Calu3 (cell line): ENCODE data around the gene SUSD5. TPM values are rescaled to one million over a fixed set of nuclear protein-coding genes. Genes with fewer than 3 reads are reported as not detected.

Experiments used
- BruUV-seq: library from RNA; stranded (reverse); fragments of 400-500 nt; replicated peaks from 2 replicates; lab custom pipeline; 2021; lab: Mats Ljungman, UMichigan
- CTCF ChIA-PET: fragments of 300-600 bp; sonication (Branson Sonifier 250); formaldehyde crosslinking; loops from one replicate; lab custom pipeline; 2022; ENCODE audit warnings: antibody characterized with exemption; lab: Charles Lee
- DNase-seq: peaks from one replicate; pipeline ENCODE4 v3.0.0; 2022
- H3K27ac Mint-ChIP-seq: one replicate; pipeline ENCODE4 v1.8.0; 2022; ENCODE audit warnings: mixed read lengths; ENCODE audit not compliant: unreplicated experiment
- H3K27me3 Mint-ChIP-seq: one replicate; pipeline ENCODE4 v1.8.0; 2022; ENCODE audit warnings: mixed read lengths; ENCODE audit not compliant: unreplicated experiment
- H3K36me3 Mint-ChIP-seq: one replicate; pipeline ENCODE4 v1.8.0; 2022; ENCODE audit warnings: mild to moderate bottlenecking, moderate library complexity, mixed read lengths; ENCODE audit not compliant: insufficient read depth, unreplicated experiment
- H3K4me1 Mint-ChIP-seq: one replicate; pipeline ENCODE4 v1.8.0; 2022; ENCODE audit warnings: mild to moderate bottlenecking, low read depth, mixed read lengths; ENCODE audit not compliant: unreplicated experiment
- H3K4me3 Mint-ChIP-seq: one replicate; pipeline ENCODE4 v1.8.0; 2022; ENCODE audit warnings: mild to moderate bottlenecking, low read depth, moderate library complexity, mixed read lengths; ENCODE audit not compliant: unreplicated experiment
- H3K9me3 Mint-ChIP-seq: one replicate; pipeline ENCODE4 v1.8.0; 2022; ENCODE audit warnings: low read depth, mixed read lengths; ENCODE audit not compliant: unreplicated experiment
- intact Hi-C: fragments of 100-400 bp; cut with micrococcal nuclease; formaldehyde crosslinking; loops from one replicate; pipeline ENCODE4 v1.10.0; 2022; ENCODE audit not compliant: unreplicated experiment
- total RNA-seq: library from RNA; stranded (reverse); gene quantifications from 2 replicates; pipeline ENCODE4 v1.2.3, GENCODE V29; 2022
- TF ChIP-seq, protein P1 (sequence below): fragments of 200-600 bp; IDR thresholded peaks from one replicate; pipeline ENCODE4 v1.8.0; 2022; ENCODE audit warnings: antibody characterized with exemption; ENCODE audit not compliant: unreplicated experiment

SUSD5 gene
- total RNA-seq, 1 experiment from 2014 or later, result 0.21 TPM

- CTCF ChIA-PET, result no interaction called here
- no TSS peak for BruUV-seq
- no peaks in the 10 kb centered on the region for H3K27me3 Mint-ChIP-seq
- intact Hi-C loops, result no loop called here
- H3K36me3 Mint-ChIP-seq, result no peaks in the 10 kb centered on the region
- no peak overlapping the region for H3K4me3 Mint-ChIP-seq
- H3K9me3 Mint-ChIP-seq, result no peaks in the 10 kb centered on the region
- DNase-seq, result no peak
- no peaks in the 10 kb centered on the region for H3K4me1 Mint-ChIP-seq
- TF ChIP-seq, protein P1, sequence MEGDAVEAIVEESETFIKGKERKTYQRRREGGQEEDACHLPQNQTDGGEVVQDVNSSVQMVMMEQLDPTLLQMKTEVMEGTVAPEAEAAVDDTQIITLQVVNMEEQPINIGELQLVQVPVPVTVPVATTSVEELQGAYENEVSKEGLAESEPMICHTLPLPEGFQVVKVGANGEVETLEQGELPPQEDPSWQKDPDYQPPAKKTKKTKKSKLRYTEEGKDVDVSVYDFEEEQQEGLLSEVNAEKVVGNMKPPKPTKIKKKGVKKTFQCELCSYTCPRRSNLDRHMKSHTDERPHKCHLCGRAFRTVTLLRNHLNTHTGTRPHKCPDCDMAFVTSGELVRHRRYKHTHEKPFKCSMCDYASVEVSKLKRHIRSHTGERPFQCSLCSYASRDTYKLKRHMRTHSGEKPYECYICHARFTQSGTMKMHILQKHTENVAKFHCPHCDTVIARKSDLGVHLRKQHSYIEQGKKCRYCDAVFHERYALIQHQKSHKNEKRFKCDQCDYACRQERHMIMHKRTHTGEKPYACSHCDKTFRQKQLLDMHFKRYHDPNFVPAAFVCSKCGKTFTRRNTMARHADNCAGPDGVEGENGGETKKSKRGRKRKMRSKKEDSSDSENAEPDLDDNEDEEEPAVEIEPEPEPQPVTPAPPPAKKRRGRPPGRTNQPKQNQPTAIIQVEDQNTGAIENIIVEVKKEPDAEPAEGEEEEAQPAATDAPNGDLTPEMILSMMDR, result no peak
- no peak overlapping the region for H3K27ac Mint-ChIP-seq
These were observed 43.7 kb downstream of the SUSD5 start for GRCh38 chr3:33174711-33175414.

GRCh38 chr3:33174095-33174494 is 44.5 kb downstream of the SUSD5 start:
- Mint-ChIP-seq H3K4me3 (no peak overlapping the region), H3K27me3 (no peaks in the 10 kb centered on the region), H3K36me3 (no peaks in the 10 kb centered on the region), H3K9me3 (no peaks in the 10 kb centered on the region), H3K4me1 (no peaks in the 10 kb centered on the region), H3K27ac (no peak overlapping the region)
- no peak for DNase-seq
- BruUV-seq, result no TSS peak
- CTCF ChIA-PET, result no interaction called here
- intact Hi-C loops, result no loop called here
- TF ChIP-seq, protein P1, result no peak

GRCh38 chr3:33173672-33174071 is 44.9 kb downstream of the SUSD5 start:
- intact Hi-C loops, result no loop called here
- CTCF ChIA-PET, result no interaction called here
- Mint-ChIP-seq H3K4me1 (no peaks in the 10 kb centered on the region), H3K27ac (no peak overlapping the region), H3K27me3 (no peaks in the 10 kb centered on the region), H3K36me3 (no peaks in the 10 kb centered on the region), H3K9me3 (no peaks in the 10 kb centered on the region), H3K4me3 (no peak overlapping the region)
- no peak for DNase-seq
- TF ChIP-seq, protein P1, result no peak
- no TSS peak for BruUV-seq

DNA sequence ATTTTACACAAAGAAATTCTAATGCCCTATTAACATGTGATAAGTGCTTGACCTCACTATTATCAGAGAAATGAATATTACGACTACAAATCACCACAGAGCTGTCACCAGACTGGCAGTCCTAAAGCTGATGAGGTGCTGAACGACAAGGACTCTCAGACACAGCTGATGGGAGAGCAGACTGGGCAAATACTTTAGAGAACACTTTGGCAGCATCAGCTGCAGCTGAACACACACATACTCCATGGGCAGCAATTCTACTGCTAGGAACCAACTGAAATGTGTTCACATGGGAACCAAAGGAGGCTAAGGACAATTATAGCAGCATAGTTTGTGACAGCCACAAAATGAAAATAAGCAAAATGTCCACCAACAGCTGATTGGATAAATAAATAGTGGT is 45.5 kb downstream of the SUSD5 start:
- DNase-seq, result no peak
- BruUV-seq, result no TSS peak
- Mint-ChIP-seq H3K27ac (no peak overlapping the region), H3K4me3 (no peak overlapping the region), H3K9me3 (no peaks in the 10 kb centered on the region), H3K4me1 (no peaks in the 10 kb centered on the region), H3K36me3 (no peaks in the 10 kb centered on the region), H3K27me3 (no peaks in the 10 kb centered on the region)
- CTCF ChIA-PET, result no interaction called here
- TF ChIP-seq, protein P1, result no peak
- intact Hi-C loops, result no loop called here
